K562 (cell line): ENCODE results near the gene NIPAL4. TPM values are rescaled to one million over a fixed set of nuclear protein-coding genes. Genes with fewer than 3 reads are reported as not detected.

Experiments used
- ATAC-seq: fragments of 200-7000 bp; cut with Tn5 transposase; 3 replicates; pipeline ENCODE4 v1.9.1; 2020; ENCODE audit warnings: moderate library complexity
- BruUV-seq: library from RNA; stranded (reverse); fragments of 400-500 nt; replicated peaks from 2 replicates; lab custom pipeline; 2021; lab: Mats Ljungman, UMichigan
- CTCF ChIA-PET: fragments of 300-600 bp; formaldehyde crosslinking; extraction: SDS; loops from one replicate; lab custom pipeline; 2021; ENCODE audit warnings: low intra/inter-chr PET ratio; lab: Yijun Ruan, JAX
- POLR2A ChIA-PET: fragments of 300-600, 350-650 bp; sonication (Branson Sonifier 250); formaldehyde crosslinking; extraction: SDS; loops from one replicate; lab custom pipeline; 2021; ENCODE audit warnings: antibody characterized with exemption, inconsistent platforms; lab: Yijun Ruan, JAX
- DNase-seq, 4 experiments: peaks; one replicate each; pipeline versions ENCODE4 v3.0.0 to v3.0.0-alpha.2; 2011 to 2018; ENCODE audit warnings: low spot score in 3 of 4, mixed read lengths in 3 of 4; ENCODE audit errors: extremely low read depth in 1 of 4
- FAIRE-seq: peaks from 2 replicates; lab custom pipeline; 2011; peaks lifted over from hg19 to GRCh38; lab: Jason Lieb, UNC
- H2AFZ ChIP-seq: 2 replicates; pipeline ENCODE4 v1.6.0; 2011; ENCODE audit warnings: low read depth, low read length, control low read depth, inconsistent platforms
- H3K27ac ChIP-seq: fragments of 200-600 bp; 3 replicates; pipeline ENCODE4 v1.8.0; 2011; ENCODE audit warnings: low read depth, mild to moderate bottlenecking, control low read depth, inconsistent platforms, low read length, moderate library complexity, mixed read lengths; ENCODE audit errors: extremely low read depth
- H3K27me3 ChIP-seq, 2 experiments: fragments of 300-600 bp in 1 of 2; 2 replicates in 1 of 2; 3 replicates in 1 of 2; pipeline versions ENCODE4 v1.6.0 to v1.8.0; 2011; ENCODE audit warnings: inconsistent platforms in 2 of 2, low read length in 2 of 2, mild to moderate bottlenecking in 1 of 2, mixed read lengths in 1 of 2, moderate library complexity in 1 of 2; ENCODE audit not compliant: control insufficient read depth in 2 of 2, insufficient read depth in 2 of 2
- H3K36me3 ChIP-seq: fragments of 300-600 bp; 3 replicates; pipeline ENCODE4 v1.8.0; 2011; ENCODE audit warnings: mild to moderate bottlenecking, low read length, inconsistent platforms; ENCODE audit not compliant: control insufficient read depth, insufficient read depth
- H3K4me1 ChIP-seq, 2 experiments: fragments of 200-600 bp in 1 of 2; replicated peaks in 1 of 2; 2 replicates in 1 of 2; 3 replicates in 1 of 2; pipeline versions ENCODE4 v1.5.1 to v1.8.0; 2011; ENCODE audit warnings: inconsistent platforms in 2 of 2, low read length in 2 of 2, mild to moderate bottlenecking in 1 of 2, mixed read lengths in 1 of 2, moderate library complexity in 1 of 2; ENCODE audit not compliant: control insufficient read depth in 2 of 2, insufficient read depth in 2 of 2
- H3K4me2 ChIP-seq: 2 replicates; pipeline ENCODE4 v1.6.1; 2011; ENCODE audit warnings: low read length, control low read depth, inconsistent platforms, mixed read lengths; ENCODE audit not compliant: insufficient read depth
- H3K4me3 ChIP-seq: fragments of 200-600 bp; sonication (generic), shearing (Covaris generic); 2 replicates; pipeline ENCODE4 v1.5.1; 2016; ENCODE audit warnings: control low read depth, inconsistent platforms
- H3K79me2 ChIP-seq: fragments of 200-600 bp; 3 replicates; pipeline ENCODE4 v1.8.0; 2011; ENCODE audit warnings: low read length, inconsistent platforms; ENCODE audit not compliant: control insufficient read depth, insufficient read depth
- H3K9ac ChIP-seq, 2 experiments: 2 replicates each; pipeline versions ENCODE4 v1.6.0 to v1.6.1; 2011; ENCODE audit warnings: low read depth in 2 of 2, low read length in 2 of 2, control low read depth in 1 of 2, inconsistent platforms in 1 of 2, mild to moderate bottlenecking in 1 of 2, mixed read lengths in 1 of 2; ENCODE audit not compliant: insufficient read depth in 1 of 2
- H3K9me1 ChIP-seq: one replicate; pipeline ENCODE4 v1.6.0; 2011; ENCODE audit warnings: inconsistent platforms, mild to moderate bottlenecking, low read length, moderate library complexity; ENCODE audit not compliant: control insufficient read depth, insufficient read depth
- H3K9me3 ChIP-seq: replicated peaks from 2 replicates; pipeline ENCODE4 v1.5.1; 2011; ENCODE audit warnings: low read depth, low read length, inconsistent platforms; ENCODE audit not compliant: control insufficient read depth, insufficient read depth
- H4K20me1 ChIP-seq: replicated peaks from 2 replicates; pipeline ENCODE4 v1.6.1; 2011; ENCODE audit warnings: low read length, inconsistent platforms, mixed read lengths; ENCODE audit not compliant: control insufficient read depth, insufficient read depth
- CREM ChIP-seq: IDR thresholded peaks from 2 replicates; pipeline ENCODE4 v1.6.1; 2014; ENCODE audit warnings: antibody characterized with exemption, low read depth
- MAX ChIP-seq: sonication (generic); formaldehyde crosslinking; IDR thresholded peaks from 2 replicates; pipeline ENCODE4 v1.9.0; 2022; ENCODE audit warnings: mild to moderate bottlenecking, missing genetic modification reagents
- WGBS: fragments of 100-300 bp; shearing (Covaris generic); methylation state at CpG from one replicate; pipeline ENCODE4 v1.1.6; 2016; ENCODE audit warnings: low coverage, mixed read lengths; ENCODE audit not compliant: insufficient coverage; ENCODE audit errors: missing lambda C conversion rate; 5-methylcytosine and 5-hydroxymethylcytosine counted together
- in situ Hi-C: fragments of 300-500 bp; cut with MboI; formaldehyde crosslinking; loops from 4 replicates; pipeline ENCODE4 v1.15.0; 2018; ENCODE audit warnings: inconsistent platforms, mixed read lengths
- intact Hi-C: fragments of 100-400 bp; cut with micrococcal nuclease; formaldehyde crosslinking; loops from 2 replicates; pipeline ENCODE4 v1.14.2; 2022
- polyA plus RNA-seq, 8 experiments: library from polyadenylated mRNA; depleted of rRNA in 4 of 8; stranded (reverse) in 5 of 8; unstranded in 3 of 8; fragments of >200 nt; fragmentation: Nextera tagmentation in 2 of 8; fragmentation: Illumina TruSeq in 1 of 8; extraction: Ambion mirVana in 2 of 8; extraction: Trizol in 1 of 8; gene quantifications; 2 replicates each; pipeline versions ENCODE4 v1.2.1 to v1.2.3, GENCODE V29; 2011 to 2014; ENCODE audit warnings: inconsistent platforms in 1 of 8, missing spikeins in 1 of 8
- total RNA-seq, 7 experiments: library from RNA; depleted of rRNA in 6 of 7; stranded (reverse); fragments of >200 nt in 6 of 7; fragmentation: Illumina TruSeq in 2 of 7; extraction: Trizol in 2 of 7; gene quantifications; 2 replicates each; pipeline versions ENCODE4 v1.2.1 to v1.2.3, GENCODE V29; 2011 to 2021; ENCODE audit warnings: low replicate concordance in 1 of 7

The NIPAL4 gene
- total and polyA plus RNA-seq, 9 of the 15 experiments (the other 6 are each of a cell fraction or from before 2014, with no cell fraction given), result not detected

GRCh38 chr5:157519579-157520253 lies 59.7 kb downstream of the NIPAL4 start:
- TF ChIP-seq MAX (CRISPR knock-in tag), result no peak
- TF ChIP-seq CREM, result 0 out of 2 replicates have a peak, but pooled peaks have one; percentile 25
- TF ChIP-seq, all 486 proteins: peak for 1
- Histone ChIP-seq H3K4me2 (no peak overlapping the region), H4K20me1 (no peaks in the 10 kb centered on the region; the same call in 1 of the 2 replicates), H2AFZ (no peak overlapping the region), H3K27me3 (peaks cover 0 to 7% of the 10 kb centered on the region in 2 experiments; a peak in 2 of 5 replicates), H3K79me2 (no peaks in the 10 kb centered on the region), H3K27ac (no peak overlapping the region), H3K4me3 (no peak overlapping the region), H3K9me3 (no peaks in the 10 kb centered on the region), H3K9me1 (no peaks in the 10 kb centered on the region), H3K36me3 (no peaks in the 10 kb centered on the region), H3K9ac (no peak overlapping the region), H3K4me1 (no peaks in the 10 kb centered on the region)
- in situ Hi-C loops, result no loop called here
- 23% methylated on average over 9 of the region's 9 CpGs for WGBS
- POLR2A ChIA-PET, result interaction anchor here (0.7 to 2.1 kb wide), 4 partner anchors 8 to 15 kb away, joined by 3 to 7 read pairs (median 4); no protein-coding TSS in a partner anchor
- no peak for DNase-seq
- BruUV-seq, result no TSS peak
- intact Hi-C loops, result no loop called here
- ATAC-seq, result 0 out of 3 replicates have a peak, but pooled peaks have one; percentile 39
- no peak for FAIRE-seq
- CTCF ChIA-PET, result no interaction called here
